ENCODE data around the gene ARV1. TPM values are rescaled to one million over a fixed set of nuclear protein-coding genes. Genes with fewer than 3 reads are reported as not detected.

ARV1 gene
- total and polyA plus RNA-seq, 2 experiments from 2014 or later = 10.4 to 20.0 TPM

DNA sequence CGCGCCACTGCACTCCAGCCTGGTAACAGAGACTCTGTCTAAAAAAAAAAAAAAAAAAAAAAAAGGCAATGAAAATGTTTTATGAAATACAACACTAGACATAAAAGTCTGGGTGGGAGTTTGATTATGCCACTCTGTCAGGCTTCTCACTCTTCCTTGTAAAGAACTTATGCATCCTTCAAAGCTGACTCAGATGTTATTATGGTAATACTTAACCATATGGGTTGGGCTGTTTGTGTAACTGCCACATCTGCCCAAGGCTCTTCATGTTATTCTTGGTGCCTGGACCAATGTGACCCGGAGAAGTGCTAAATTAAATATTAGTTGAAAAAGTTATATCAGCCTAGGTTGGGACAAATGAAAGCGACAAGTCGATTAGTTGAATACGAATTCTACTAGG is 37.3 kb downstream of the ARV1 start:
- Mint-ChIP-seq H3K27ac (no peak overlapping the region), H3K9me3 (no peaks in the 10 kb centered on the region), H3K36me3 (ENCODE audit: low read depth) (no peaks in the 10 kb centered on the region), H3K4me3 (no peak overlapping the region), H3K27me3 (ENCODE audit: insufficient read depth, low read depth, poor library complexity) (peaks cover 14% of the 10 kb centered on the region), H3K4me1 (peaks cover 24% of the 10 kb centered on the region)
- H3K4me3 ChIP-seq = no peak overlapping the region
- peaks cover 9% of the 10 kb centered on the region for H3K4me1 ChIP-seq (ENCODE audit: insufficient read depth)
- no peaks in the 10 kb centered on the region for H3K79me2 ChIP-seq (replicated peaks; ENCODE audit: insufficient read depth)
- DNase-seq (ENCODE audit: low spot score) (no peak), ATAC-seq (no peak)
- no peaks in the 10 kb centered on the region for H4K20me1 ChIP-seq (replicated peaks; ENCODE audit: insufficient read depth)
- no peak for TF ChIP-seq JUNB (IDR thresholded peaks at IDR 0.05; ENCODE audit: unreplicated experiment)
- TF ChIP-seq, protein P1, sequence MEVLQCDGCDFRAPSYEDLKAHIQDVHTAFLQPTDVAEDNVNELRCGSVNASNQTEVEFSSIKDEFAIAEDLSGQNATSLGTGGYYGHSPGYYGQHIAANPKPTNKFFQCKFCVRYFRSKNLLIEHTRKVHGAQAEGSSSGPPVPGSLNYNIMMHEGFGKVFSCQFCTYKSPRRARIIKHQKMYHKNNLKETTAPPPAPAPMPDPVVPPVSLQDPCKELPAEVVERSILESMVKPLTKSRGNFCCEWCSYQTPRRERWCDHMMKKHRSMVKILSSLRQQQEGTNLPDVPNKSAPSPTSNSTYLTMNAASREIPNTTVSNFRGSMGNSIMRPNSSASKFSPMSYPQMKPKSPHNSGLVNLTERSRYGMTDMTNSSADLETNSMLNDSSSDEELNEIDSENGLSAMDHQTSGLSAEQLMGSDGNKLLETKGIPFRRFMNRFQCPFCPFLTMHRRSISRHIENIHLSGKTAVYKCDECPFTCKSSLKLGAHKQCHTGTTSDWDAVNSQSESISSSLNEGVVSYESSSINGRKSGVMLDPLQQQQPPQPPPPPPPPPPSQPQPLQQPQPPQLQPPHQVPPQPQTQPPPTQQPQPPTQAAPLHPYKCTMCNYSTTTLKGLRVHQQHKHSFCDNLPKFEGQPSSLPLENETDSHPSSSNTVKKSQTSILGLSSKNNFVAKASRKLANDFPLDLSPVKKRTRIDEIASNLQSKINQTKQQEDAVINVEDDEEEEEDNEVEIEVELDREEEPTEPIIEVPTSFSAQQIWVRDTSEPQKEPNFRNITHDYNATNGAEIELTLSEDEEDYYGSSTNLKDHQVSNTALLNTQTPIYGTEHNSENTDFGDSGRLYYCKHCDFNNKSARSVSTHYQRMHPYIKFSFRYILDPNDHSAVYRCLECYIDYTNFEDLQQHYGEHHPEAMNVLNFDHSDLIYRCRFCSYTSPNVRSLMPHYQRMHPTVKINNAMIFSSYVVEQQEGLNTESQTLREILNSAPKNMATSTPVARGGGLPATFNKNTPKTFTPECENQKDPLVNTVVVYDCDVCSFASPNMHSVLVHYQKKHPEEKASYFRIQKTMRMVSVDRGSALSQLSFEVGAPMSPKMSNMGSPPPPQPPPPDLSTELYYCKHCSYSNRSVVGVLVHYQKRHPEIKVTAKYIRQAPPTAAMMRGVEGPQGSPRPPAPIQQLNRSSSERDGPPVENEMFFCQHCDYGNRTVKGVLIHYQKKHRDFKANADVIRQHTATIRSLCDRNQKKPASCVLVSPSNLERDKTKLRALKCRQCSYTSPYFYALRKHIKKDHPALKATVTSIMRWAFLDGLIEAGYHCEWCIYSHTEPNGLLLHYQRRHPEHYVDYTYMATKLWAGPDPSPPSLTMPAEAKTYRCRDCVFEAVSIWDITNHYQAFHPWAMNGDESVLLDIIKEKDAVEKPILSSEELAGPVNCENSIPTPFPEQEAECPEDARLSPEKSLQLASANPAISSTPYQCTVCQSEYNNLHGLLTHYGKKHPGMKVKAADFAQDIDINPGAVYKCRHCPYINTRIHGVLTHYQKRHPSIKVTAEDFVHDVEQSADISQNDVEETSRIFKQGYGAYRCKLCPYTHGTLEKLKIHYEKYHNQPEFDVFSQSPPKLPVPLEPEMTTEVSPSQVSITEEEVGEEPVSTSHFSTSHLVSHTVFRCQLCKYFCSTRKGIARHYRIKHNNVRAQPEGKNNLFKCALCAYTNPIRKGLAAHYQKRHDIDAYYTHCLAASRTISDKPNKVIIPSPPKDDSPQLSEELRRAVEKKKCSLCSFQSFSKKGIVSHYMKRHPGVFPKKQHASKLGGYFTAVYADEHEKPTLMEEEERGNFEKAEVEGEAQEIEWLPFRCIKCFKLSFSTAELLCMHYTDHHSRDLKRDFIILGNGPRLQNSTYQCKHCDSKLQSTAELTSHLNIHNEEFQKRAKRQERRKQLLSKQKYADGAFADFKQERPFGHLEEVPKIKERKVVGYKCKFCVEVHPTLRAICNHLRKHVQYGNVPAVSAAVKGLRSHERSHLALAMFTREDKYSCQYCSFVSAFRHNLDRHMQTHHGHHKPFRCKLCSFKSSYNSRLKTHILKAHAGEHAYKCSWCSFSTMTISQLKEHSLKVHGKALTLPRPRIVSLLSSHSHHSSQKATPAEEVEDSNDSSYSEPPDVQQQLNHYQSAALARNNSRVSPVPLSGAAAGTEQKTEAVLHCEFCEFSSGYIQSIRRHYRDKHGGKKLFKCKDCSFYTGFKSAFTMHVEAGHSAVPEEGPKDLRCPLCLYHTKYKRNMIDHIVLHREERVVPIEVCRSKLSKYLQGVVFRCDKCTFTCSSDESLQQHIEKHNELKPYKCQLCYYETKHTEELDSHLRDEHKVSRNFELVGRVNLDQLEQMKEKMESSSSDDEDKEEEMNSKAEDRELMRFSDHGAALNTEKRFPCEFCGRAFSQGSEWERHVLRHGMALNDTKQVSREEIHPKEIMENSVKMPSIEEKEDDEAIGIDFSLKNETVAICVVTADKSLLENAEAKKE (CRISPR knock-in tag; IDR thresholded peaks at IDR 0.05) = no peak
- TF ChIP-seq, protein P2, sequence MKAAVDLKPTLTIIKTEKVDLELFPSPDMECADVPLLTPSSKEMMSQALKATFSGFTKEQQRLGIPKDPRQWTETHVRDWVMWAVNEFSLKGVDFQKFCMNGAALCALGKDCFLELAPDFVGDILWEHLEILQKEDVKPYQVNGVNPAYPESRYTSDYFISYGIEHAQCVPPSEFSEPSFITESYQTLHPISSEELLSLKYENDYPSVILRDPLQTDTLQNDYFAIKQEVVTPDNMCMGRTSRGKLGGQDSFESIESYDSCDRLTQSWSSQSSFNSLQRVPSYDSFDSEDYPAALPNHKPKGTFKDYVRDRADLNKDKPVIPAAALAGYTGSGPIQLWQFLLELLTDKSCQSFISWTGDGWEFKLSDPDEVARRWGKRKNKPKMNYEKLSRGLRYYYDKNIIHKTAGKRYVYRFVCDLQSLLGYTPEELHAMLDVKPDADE (IDR thresholded peaks at IDR 0.05) = no peak
- TF ChIP-seq, protein P3, sequence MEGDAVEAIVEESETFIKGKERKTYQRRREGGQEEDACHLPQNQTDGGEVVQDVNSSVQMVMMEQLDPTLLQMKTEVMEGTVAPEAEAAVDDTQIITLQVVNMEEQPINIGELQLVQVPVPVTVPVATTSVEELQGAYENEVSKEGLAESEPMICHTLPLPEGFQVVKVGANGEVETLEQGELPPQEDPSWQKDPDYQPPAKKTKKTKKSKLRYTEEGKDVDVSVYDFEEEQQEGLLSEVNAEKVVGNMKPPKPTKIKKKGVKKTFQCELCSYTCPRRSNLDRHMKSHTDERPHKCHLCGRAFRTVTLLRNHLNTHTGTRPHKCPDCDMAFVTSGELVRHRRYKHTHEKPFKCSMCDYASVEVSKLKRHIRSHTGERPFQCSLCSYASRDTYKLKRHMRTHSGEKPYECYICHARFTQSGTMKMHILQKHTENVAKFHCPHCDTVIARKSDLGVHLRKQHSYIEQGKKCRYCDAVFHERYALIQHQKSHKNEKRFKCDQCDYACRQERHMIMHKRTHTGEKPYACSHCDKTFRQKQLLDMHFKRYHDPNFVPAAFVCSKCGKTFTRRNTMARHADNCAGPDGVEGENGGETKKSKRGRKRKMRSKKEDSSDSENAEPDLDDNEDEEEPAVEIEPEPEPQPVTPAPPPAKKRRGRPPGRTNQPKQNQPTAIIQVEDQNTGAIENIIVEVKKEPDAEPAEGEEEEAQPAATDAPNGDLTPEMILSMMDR (conservative IDR thresholded peaks at IDR 0.05; ENCODE audit: low read depth in 2 of 2) = no peak
- no peak for TF ChIP-seq ZNF114 (CRISPR knock-in tag; IDR thresholded peaks at IDR 0.05)
- no peak for TF ChIP-seq EZH2phosphoT487 (IDR thresholded peaks at IDR 0.05; ENCODE audit: unreplicated experiment)
- TF ChIP-seq, protein P4, sequence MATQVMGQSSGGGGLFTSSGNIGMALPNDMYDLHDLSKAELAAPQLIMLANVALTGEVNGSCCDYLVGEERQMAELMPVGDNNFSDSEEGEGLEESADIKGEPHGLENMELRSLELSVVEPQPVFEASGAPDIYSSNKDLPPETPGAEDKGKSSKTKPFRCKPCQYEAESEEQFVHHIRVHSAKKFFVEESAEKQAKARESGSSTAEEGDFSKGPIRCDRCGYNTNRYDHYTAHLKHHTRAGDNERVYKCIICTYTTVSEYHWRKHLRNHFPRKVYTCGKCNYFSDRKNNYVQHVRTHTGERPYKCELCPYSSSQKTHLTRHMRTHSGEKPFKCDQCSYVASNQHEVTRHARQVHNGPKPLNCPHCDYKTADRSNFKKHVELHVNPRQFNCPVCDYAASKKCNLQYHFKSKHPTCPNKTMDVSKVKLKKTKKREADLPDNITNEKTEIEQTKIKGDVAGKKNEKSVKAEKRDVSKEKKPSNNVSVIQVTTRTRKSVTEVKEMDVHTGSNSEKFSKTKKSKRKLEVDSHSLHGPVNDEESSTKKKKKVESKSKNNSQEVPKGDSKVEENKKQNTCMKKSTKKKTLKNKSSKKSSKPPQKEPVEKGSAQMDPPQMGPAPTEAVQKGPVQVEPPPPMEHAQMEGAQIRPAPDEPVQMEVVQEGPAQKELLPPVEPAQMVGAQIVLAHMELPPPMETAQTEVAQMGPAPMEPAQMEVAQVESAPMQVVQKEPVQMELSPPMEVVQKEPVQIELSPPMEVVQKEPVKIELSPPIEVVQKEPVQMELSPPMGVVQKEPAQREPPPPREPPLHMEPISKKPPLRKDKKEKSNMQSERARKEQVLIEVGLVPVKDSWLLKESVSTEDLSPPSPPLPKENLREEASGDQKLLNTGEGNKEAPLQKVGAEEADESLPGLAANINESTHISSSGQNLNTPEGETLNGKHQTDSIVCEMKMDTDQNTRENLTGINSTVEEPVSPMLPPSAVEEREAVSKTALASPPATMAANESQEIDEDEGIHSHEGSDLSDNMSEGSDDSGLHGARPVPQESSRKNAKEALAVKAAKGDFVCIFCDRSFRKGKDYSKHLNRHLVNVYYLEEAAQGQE (IDR thresholded peaks at IDR 0.05; ENCODE audit: unreplicated experiment) = no peak
- TF ChIP-seq POLR2AphosphoS5 (IDR thresholded peaks at IDR 0.05; ENCODE audit: low read depth) = no peak
- TF ChIP-seq NANOG (IDR thresholded peaks at IDR 0.05; ENCODE audit: borderline replicate concordance) = no peak
- no peak for TF ChIP-seq CREB1 (CRISPR knock-in tag; IDR thresholded peaks at IDR 0.05; ENCODE audit: low read depth)
- no peak for TF ChIP-seq STAT1 (IDR thresholded peaks at IDR 0.05; ENCODE audit: unreplicated experiment)
- TF ChIP-seq ZNF331 (CRISPR knock-in tag; IDR thresholded peaks at IDR 0.05; ENCODE audit: low read depth) = no peak
- TF ChIP-seq EZH2 (IDR thresholded peaks at IDR 0.05; ENCODE audit: low read depth, unreplicated experiment) = no peak
- H3K9me2 ChIP-seq (ENCODE audit: insufficient read depth) = 0 out of 2 replicates have a peak, but pooled peaks cover 2% of the 10 kb centered on the region
- no peak overlapping the region for H3K4me2 ChIP-seq
- H3F3A ChIP-seq (replicated peaks; ENCODE audit: low read depth) = no peaks in the 10 kb centered on the region
- H3K27me3 ChIP-seq (ENCODE audit: insufficient read depth) = peaks cover 17% of the 10 kb centered on the region; the same call in 1 of the 2 replicates
- no peak overlapping the region for H2AFZ ChIP-seq
- no peak overlapping the region for H3K27ac ChIP-seq (ENCODE audit: low read depth)
- H3K36me3 ChIP-seq (ENCODE audit: insufficient read depth) = no peaks in the 10 kb centered on the region

All from GM23338 (cell line).